ENCODE measurements around the gene PXYLP1. TPM values are rescaled to one million over a fixed set of nuclear protein-coding genes. Genes with fewer than 3 reads are reported as not detected.

PXYLP1 gene
- total RNA-seq, 1 donor from 2014 or later, result 30.9 TPM

DNA sequence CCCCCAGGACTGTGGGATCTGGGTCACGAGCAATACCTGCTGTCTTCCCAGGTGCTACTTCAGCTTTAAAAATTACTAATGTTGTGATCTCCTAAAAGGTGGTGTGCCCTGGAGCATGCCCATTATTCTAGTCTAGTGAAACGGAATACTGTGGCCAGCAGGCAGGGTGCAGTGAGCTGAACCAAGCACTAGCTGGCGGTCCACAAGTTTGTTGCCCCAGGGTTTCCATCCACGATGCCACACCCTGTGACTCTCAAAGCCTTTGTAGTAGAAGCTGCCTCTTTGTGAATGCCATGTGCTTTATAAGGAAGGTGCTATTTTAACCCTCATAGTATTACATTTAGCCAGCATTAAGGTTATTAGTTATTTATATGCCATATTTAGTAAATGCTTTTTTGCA lies 49.1 kb downstream of the PXYLP1 start:
- DNase-seq (ENCODE audit: low read depth, low spot score), result no peak
- Mint-ChIP-seq H3K36me3 (ENCODE audit: low read depth) (peaks cover 14% of the 10 kb centered on the region), H3K27me3 (ENCODE audit: low read depth) (no peaks in the 10 kb centered on the region), H3K27ac (ENCODE audit: unreplicated experiment) (no peak overlapping the region), H3K9me3 (no peaks in the 10 kb centered on the region), H3K4me1 (peaks cover 11% of the 10 kb centered on the region), H3K4me3 (no peak overlapping the region)
- TF ChIP-seq, protein P1, sequence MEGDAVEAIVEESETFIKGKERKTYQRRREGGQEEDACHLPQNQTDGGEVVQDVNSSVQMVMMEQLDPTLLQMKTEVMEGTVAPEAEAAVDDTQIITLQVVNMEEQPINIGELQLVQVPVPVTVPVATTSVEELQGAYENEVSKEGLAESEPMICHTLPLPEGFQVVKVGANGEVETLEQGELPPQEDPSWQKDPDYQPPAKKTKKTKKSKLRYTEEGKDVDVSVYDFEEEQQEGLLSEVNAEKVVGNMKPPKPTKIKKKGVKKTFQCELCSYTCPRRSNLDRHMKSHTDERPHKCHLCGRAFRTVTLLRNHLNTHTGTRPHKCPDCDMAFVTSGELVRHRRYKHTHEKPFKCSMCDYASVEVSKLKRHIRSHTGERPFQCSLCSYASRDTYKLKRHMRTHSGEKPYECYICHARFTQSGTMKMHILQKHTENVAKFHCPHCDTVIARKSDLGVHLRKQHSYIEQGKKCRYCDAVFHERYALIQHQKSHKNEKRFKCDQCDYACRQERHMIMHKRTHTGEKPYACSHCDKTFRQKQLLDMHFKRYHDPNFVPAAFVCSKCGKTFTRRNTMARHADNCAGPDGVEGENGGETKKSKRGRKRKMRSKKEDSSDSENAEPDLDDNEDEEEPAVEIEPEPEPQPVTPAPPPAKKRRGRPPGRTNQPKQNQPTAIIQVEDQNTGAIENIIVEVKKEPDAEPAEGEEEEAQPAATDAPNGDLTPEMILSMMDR (conservative IDR thresholded peaks at IDR 0.05), result no peak

DNA sequence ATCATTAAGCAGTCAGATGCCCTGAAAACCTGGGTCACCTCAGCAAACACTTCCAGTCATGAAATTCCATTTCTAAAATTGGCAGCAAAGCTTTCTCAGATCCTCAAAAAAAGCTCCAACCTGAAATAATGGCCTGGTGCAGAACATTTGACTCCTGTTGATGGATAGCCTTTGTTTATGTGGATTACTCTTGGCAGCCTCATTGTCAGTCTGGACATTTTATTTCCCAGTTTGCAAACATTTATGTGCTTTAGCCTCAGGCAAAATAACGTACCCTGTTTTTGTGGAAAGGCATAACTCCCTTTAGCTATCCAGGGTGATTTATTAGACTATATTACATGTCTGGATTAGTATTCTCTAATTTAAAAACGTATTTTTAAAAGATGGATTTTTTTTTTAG lies 53.9 kb downstream of the PXYLP1 start:
- peaks cover 22% of the 10 kb centered on the region for H3K36me3 Mint-ChIP-seq (ENCODE audit: low read depth)

DNA sequence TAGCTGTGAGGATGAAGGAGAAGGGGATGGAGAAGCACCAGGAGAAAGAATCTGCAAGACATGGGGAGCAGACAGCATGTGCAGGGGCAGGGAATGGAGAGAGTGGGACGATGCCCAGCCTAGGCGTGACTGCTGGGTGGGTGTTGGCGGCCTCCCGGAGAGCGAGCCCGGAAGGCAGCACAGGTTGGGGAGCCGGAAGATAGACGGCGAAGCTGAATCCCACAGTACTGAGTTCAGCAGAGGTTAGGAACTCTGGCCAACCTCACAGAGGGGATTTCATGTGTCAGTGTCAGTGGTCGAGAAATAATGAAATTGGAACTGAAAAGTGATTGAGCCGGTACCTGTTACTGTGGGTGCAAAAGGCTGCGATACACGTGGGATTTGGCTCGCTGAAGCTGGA lies 55.2 kb downstream of the PXYLP1 start:
- Mint-ChIP-seq H3K4me1 (peaks cover 5% of the 10 kb centered on the region), H3K4me3 (no peak overlapping the region), H3K27me3 (ENCODE audit: low read depth) (no peaks in the 10 kb centered on the region), H3K36me3 (ENCODE audit: low read depth) (peaks cover 17% of the 10 kb centered on the region), H3K27ac (ENCODE audit: unreplicated experiment) (peak overlapping the region; percentile 4), H3K9me3 (no peaks in the 10 kb centered on the region)
- no peak for DNase-seq (ENCODE audit: low read depth, low spot score)
- TF ChIP-seq, protein P1 (conservative IDR thresholded peaks at IDR 0.05), result no peak

More for the DNA sequence above, 53.9 kb downstream of the PXYLP1 start:
- H3K4me3 Mint-ChIP-seq, result no peak overlapping the region
- no peak overlapping the region for H3K27ac Mint-ChIP-seq (ENCODE audit: unreplicated experiment)
- H3K27me3 Mint-ChIP-seq (ENCODE audit: low read depth), result no peaks in the 10 kb centered on the region
- TF ChIP-seq, protein P1 (conservative IDR thresholded peaks at IDR 0.05), result no peak
- H3K4me1 Mint-ChIP-seq, result peaks cover 5% of the 10 kb centered on the region
- H3K9me3 Mint-ChIP-seq, result no peaks in the 10 kb centered on the region
- DNase-seq (ENCODE audit: low read depth, low spot score), result no peak

DNA sequence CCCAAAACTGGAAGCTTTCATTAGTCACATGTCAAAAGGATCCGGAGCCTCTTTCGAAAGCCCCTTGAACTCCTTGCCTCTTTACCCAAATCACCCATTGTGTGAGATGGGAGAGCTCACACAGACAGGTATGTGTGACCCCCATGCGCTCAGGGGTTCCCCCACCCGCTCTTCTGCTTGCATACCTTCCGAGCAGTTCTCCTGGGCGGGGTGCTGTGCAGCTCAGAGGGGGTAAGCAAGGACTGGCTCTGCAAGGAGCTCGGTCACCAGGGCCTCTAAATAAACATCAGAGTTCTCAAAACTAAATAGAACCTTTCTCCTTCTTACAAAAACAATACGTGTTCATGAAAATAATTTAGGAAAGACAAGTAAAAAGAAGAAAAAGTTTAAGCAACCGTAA lies 55.7 kb downstream of the PXYLP1 start:
- peaks cover 2% of the 10 kb centered on the region for H3K4me1 Mint-ChIP-seq
- no peak overlapping the region for H3K4me3 Mint-ChIP-seq
- H3K36me3 Mint-ChIP-seq (ENCODE audit: low read depth), result peaks cover 14% of the 10 kb centered on the region
- no peaks in the 10 kb centered on the region for H3K9me3 Mint-ChIP-seq
- H3K27me3 Mint-ChIP-seq (ENCODE audit: low read depth), result no peaks in the 10 kb centered on the region
- TF ChIP-seq, protein P1 (conservative IDR thresholded peaks at IDR 0.05), result no peak
- H3K27ac Mint-ChIP-seq (ENCODE audit: unreplicated experiment), result no peak overlapping the region
- no peak for DNase-seq (ENCODE audit: low read depth, low spot score)

DNA sequence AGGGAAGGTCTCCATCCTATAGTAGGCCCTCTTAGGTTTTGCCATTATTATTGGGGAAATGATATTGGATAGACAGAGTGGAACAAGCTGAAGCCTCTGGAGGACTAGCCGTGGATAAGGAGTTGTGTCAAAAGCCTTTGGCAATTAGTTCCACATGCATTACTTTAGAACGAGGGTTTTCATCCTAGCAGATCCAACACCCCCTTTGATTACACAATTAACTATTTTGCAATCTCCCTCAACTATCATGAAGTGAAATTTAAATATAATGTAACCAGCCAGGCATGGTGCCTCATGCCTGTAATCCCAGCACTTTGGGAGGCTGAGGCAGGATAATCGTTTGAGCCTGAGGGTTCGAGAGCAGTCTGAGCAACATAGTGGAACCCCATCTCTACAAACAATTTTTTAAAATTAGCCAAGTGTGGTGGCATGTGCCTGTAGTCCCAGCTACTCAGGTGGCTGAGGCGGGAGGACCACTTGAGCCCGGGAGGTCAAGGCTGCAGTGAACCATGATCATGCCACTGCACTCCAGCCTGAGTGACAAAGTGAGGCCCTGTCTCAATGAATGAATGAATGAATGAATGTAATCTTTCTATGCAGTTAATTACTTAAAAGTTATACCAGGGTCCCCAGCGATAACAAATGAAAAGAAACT lies 56.8 kb downstream of the PXYLP1 start:
- Mint-ChIP-seq H3K9me3 (no peaks in the 10 kb centered on the region), H3K36me3 (ENCODE audit: low read depth) (peaks cover 18% of the 10 kb centered on the region), H3K27me3 (ENCODE audit: low read depth) (no peaks in the 10 kb centered on the region), H3K4me1 (no peaks in the 10 kb centered on the region), H3K27ac (ENCODE audit: unreplicated experiment) (no peak overlapping the region), H3K4me3 (no peak overlapping the region)
- TF ChIP-seq, protein P1 (conservative IDR thresholded peaks at IDR 0.05), result no peak
- no peak for DNase-seq (ENCODE audit: low read depth, low spot score)

All from neural crest cell (in vitro differentiated cells).